ENCODE results near the gene LRMDA.

LRMDA gene

GRCh38 chr10:76415554-76415953 lies 984.1 kb downstream of the LRMDA start:
- Histone ChIP-seq H2AFZ (ENCODE audit: low read length) (no peak overlapping the region), H3K9ac (ENCODE audit: low read depth, low read length, poor library complexity, severe bottlenecking) (no peak overlapping the region), H3K4me1 (ENCODE audit: insufficient read depth, low read length, poor library complexity, severe bottlenecking) (no peaks in the 10 kb centered on the region), H4K20me1 (ENCODE audit: insufficient read depth, low read length, poor library complexity, severe bottlenecking) (no peaks in the 10 kb centered on the region), H3K27me3 (ENCODE audit: insufficient read depth, low read length, poor library complexity, severe bottlenecking) (no peaks in the 10 kb centered on the region), H3F3A (ENCODE audit: low read depth) (no peaks in the 10 kb centered on the region), H3K36me3 (ENCODE audit: insufficient read depth, low read length) (no peaks in the 10 kb centered on the region), H3K9me2 (replicated peaks; ENCODE audit: low read depth, low read length) (no peaks in the 10 kb centered on the region), H3K4me3 (ENCODE audit: low read length, poor library complexity, severe bottlenecking) (no peak overlapping the region), H3K79me2 (ENCODE audit: insufficient read depth, low read length) (no peaks in the 10 kb centered on the region), H3K4me2 (ENCODE audit: low read depth, low read length, poor library complexity, severe bottlenecking) (no peak overlapping the region), H3K9me3 (ENCODE audit: insufficient read depth, low read depth, low read length) (no peaks in the 10 kb centered on the region)
- TF ChIP-seq EZH2phosphoT487 (IDR thresholded peaks at IDR 0.05; ENCODE audit: borderline replicate concordance) = no peak
- TF ChIP-seq CTCF (conservative IDR thresholded peaks at IDR 0.05; ENCODE audit: low read length) = no peak

- TF ChIP-seq EZH2phosphoT487 (IDR thresholded peaks at IDR 0.05; ENCODE audit: borderline replicate concordance) (no peak), CTCF (conservative IDR thresholded peaks at IDR 0.05; ENCODE audit: low read length) (no peak)
- no peaks in the 10 kb centered on the region for H4K20me1 ChIP-seq (ENCODE audit: insufficient read depth, low read length, poor library complexity, severe bottlenecking)
- H2AFZ ChIP-seq (ENCODE audit: low read length) = no peak overlapping the region
- no peaks in the 10 kb centered on the region for H3F3A ChIP-seq (ENCODE audit: low read depth)
- H3K4me1 ChIP-seq (ENCODE audit: insufficient read depth, low read length, poor library complexity, severe bottlenecking) = no peaks in the 10 kb centered on the region
- no peak overlapping the region for H3K4me3 ChIP-seq (ENCODE audit: low read length, poor library complexity, severe bottlenecking)
- H3K9ac ChIP-seq (ENCODE audit: low read depth, low read length, poor library complexity, severe bottlenecking) = no peak overlapping the region
- H3K9me3 ChIP-seq (ENCODE audit: insufficient read depth, low read depth, low read length) = no peaks in the 10 kb centered on the region
- no peaks in the 10 kb centered on the region for H3K9me2 ChIP-seq (replicated peaks; ENCODE audit: low read depth, low read length)
- H3K36me3 ChIP-seq (ENCODE audit: insufficient read depth, low read length) = no peaks in the 10 kb centered on the region
- H3K4me2 ChIP-seq (ENCODE audit: low read depth, low read length, poor library complexity, severe bottlenecking) = no peak overlapping the region
- H3K27me3 ChIP-seq (ENCODE audit: insufficient read depth, low read length, poor library complexity, severe bottlenecking) = no peaks in the 10 kb centered on the region
- H3K79me2 ChIP-seq (ENCODE audit: insufficient read depth, low read length) = no peaks in the 10 kb centered on the region
These were observed 985.2 kb downstream of the LRMDA start for GRCh38 chr10:76416642-76417041.

DNA sequence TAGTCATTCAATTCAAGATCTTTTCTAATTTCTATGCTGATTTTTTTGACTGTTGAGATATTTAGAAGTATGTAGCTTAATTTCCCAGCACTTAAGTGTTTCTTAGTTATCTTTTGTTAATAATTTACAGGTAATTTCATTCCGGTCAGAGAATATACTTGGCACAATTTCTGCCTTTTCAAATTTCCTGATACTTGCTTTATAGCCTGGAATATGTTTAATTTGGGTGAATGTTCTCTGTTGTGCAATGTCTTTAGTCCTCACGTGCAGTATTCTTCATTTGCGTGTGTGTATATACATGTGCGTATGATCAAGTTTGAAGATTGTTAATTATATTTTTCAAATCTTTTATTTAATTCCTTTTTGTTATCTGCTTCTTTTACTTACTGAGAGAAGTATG lies 989.3 kb downstream of the LRMDA start:
- no peaks in the 10 kb centered on the region for H3K9me2 ChIP-seq (replicated peaks; ENCODE audit: low read depth, low read length)
- H3F3A ChIP-seq (ENCODE audit: low read depth) = no peaks in the 10 kb centered on the region
- no peaks in the 10 kb centered on the region for H3K9me3 ChIP-seq (ENCODE audit: insufficient read depth, low read depth, low read length)

More for the DNA sequence above, 989.3 kb downstream of the LRMDA start:
- Histone ChIP-seq H3K36me3 (ENCODE audit: insufficient read depth, low read length) (no peaks in the 10 kb centered on the region), H3K4me2 (ENCODE audit: low read depth, low read length, poor library complexity, severe bottlenecking) (no peak overlapping the region), H3K9ac (ENCODE audit: low read depth, low read length, poor library complexity, severe bottlenecking) (no peak overlapping the region), H3K4me3 (ENCODE audit: low read length, poor library complexity, severe bottlenecking) (no peak overlapping the region), H3K27me3 (ENCODE audit: insufficient read depth, low read length, poor library complexity, severe bottlenecking) (no peaks in the 10 kb centered on the region), H3K79me2 (ENCODE audit: insufficient read depth, low read length) (no peaks in the 10 kb centered on the region), H2AFZ (ENCODE audit: low read length) (no peak overlapping the region), H4K20me1 (ENCODE audit: insufficient read depth, low read length, poor library complexity, severe bottlenecking) (no peaks in the 10 kb centered on the region), H3K4me1 (ENCODE audit: insufficient read depth, low read length, poor library complexity, severe bottlenecking) (no peaks in the 10 kb centered on the region)
- TF ChIP-seq EZH2phosphoT487 (IDR thresholded peaks at IDR 0.05; ENCODE audit: borderline replicate concordance) (no peak), CTCF (conservative IDR thresholded peaks at IDR 0.05; ENCODE audit: low read length) (no peak)

Data from Loucy (cell line).